HG03378 (cell line): ENCODE results near the gene PHLDB3.
"Not testable (repeated sequence)": the region's sequence is repeated elsewhere in the genome, so short reads cannot be mapped to it uniquely, and the experiment has no call there.

Source experiments
- ATAC-seq: cut with Tn5 transposase; IDR thresholded peaks from one replicate; pipeline ENCODE4 v1.9.1; 2021; ENCODE audit warnings: mild to moderate bottlenecking, moderate library complexity; ENCODE audit not compliant: unreplicated experiment

The PHLDB3 gene

GRCh38 chr19:43447655-43448054 is 56.9 kb downstream of the PHLDB3 start:
- ATAC-seq = no peak

GRCh38 chr19:43446746-43447489 is 57.6 kb downstream of the PHLDB3 start:
- no peak for ATAC-seq

GRCh38 chr19:43445426-43445825 is 59.1 kb downstream of the PHLDB3 start:
- ATAC-seq = no peak

GRCh38 chr19:43444531-43445287 is 59.8 kb downstream of the PHLDB3 start:
- no peak for ATAC-seq

- not testable (repeated sequence) for ATAC-seq
These were observed 60.5 kb downstream of the PHLDB3 start for GRCh38 chr19:43444091-43444490.

- no peak for ATAC-seq
These were observed 62.8 kb downstream of the PHLDB3 start for GRCh38 chr19:43441716-43442115.

- ATAC-seq = no peak
These were observed 64.9 kb downstream of the PHLDB3 start for GRCh38 chr19:43439709-43440063.

- no peak for ATAC-seq
These were observed 65.4 kb downstream of the PHLDB3 start for GRCh38 chr19:43439032-43439708.

GRCh38 chr19:43438291-43439031 is 66.1 kb downstream of the PHLDB3 start:
- no peak for ATAC-seq

- no peak for ATAC-seq
These were observed 66.8 kb downstream of the PHLDB3 start for GRCh38 chr19:43437712-43438111.

- not testable (repeated sequence) for ATAC-seq
These were observed 67.3 kb downstream of the PHLDB3 start for GRCh38 chr19:43437284-43437683.

- no peak for ATAC-seq
These were observed 68.8 kb downstream of the PHLDB3 start for GRCh38 chr19:43435775-43436174.

GRCh38 chr19:43433689-43434088 is 70.9 kb downstream of the PHLDB3 start:
- ATAC-seq = no peak

- no peak for ATAC-seq
These were observed 71.2 kb downstream of the PHLDB3 start for GRCh38 chr19:43433358-43433673.

GRCh38 chr19:43430976-43431375 is 73.6 kb downstream of the PHLDB3 start:
- no peak for ATAC-seq

- ATAC-seq = no peak
These were observed 74.3 kb downstream of the PHLDB3 start for GRCh38 chr19:43430142-43430710.

GRCh38 chr19:43429395-43429794 is 75.2 kb downstream of the PHLDB3 start:
- no peak for ATAC-seq

- ATAC-seq = no peak
These were observed 78.8 kb downstream of the PHLDB3 start for GRCh38 chr19:43425567-43426392.
